Measurements from ENCODE around the gene DNAH11. TPM values are rescaled to one million over a fixed set of nuclear protein-coding genes. Genes with fewer than 3 reads are reported as not detected.

DNAH11 gene
- total and polyA plus RNA-seq, 9 of the 15 experiments (the other 6 are each of a cell fraction or from before 2014, with no cell fraction given), result under 0.01 TPM; not detected in 7

DNA sequence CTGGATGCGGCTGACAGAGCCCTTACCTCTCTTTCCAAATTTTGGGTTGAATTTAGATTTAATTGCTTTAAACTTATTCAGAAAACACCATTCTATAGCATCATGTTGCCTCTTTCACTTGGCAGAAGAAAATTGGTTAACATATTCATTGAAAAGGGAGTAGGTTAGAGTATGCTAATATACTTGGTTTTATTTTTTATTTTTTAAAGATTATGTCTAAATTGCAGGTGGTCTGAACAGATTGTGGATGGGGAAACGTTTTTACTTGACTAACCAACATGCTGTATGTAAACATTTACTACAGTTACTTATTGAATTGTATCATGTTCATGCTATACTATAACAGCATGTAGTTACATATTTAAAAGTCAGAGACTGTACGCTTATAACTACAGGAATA, 65.6 kb downstream of the DNAH11 start (continued):
- TF ChIP-seq ZNF551 (CRISPR knock-in tag; IDR thresholded peaks at IDR 0.05) (no peak), SAP30 (IDR thresholded peaks at IDR 0.05; ENCODE audit: borderline replicate concordance, insufficient read depth, low read depth, low read length, poor library complexity, severe bottlenecking) (no peak), ZNF707 (CRISPR knock-in tag; conservative IDR thresholded peaks at IDR 0.05) (no peak)

- WGBS (ENCODE audit: insufficient coverage, low coverage, missing lambda C conversion rate), result 0% methylated on average over 4 of the region's 4 CpGs
- Histone ChIP-seq H3K9me3 (replicated peaks; ENCODE audit: control insufficient read depth, insufficient read depth, low read depth, low read length) (no peaks in the 10 kb centered on the region), H3K79me2 (ENCODE audit: control insufficient read depth, insufficient read depth, low read length) (no peaks in the 10 kb centered on the region), H2AFZ (ENCODE audit: low read depth, low read length) (no peak overlapping the region), H4K20me1 (replicated peaks; ENCODE audit: control insufficient read depth, insufficient read depth, low read length) (no peaks in the 10 kb centered on the region), H3K27me3 (ENCODE audit: control insufficient read depth in 2 of 2, insufficient read depth in 2 of 2, low read length in 2 of 2) (0 out of 5 replicates have a peak, but pooled peaks cover 0 to 6% of the 10 kb centered on the region in 2 experiments), H3K9ac (ENCODE audit: insufficient read depth in 1 of 2, low read depth in 2 of 2, low read length in 2 of 2) (no peak overlapping the region), H3K27ac (ENCODE audit: extremely low read depth, low read depth, low read length) (no peak overlapping the region), H3K4me3 (no peak overlapping the region), H3K36me3 (ENCODE audit: control insufficient read depth, insufficient read depth, low read length) (no peaks in the 10 kb centered on the region), H3K4me1 (replicated peaks in 1 of 2; ENCODE audit: control insufficient read depth in 2 of 2, insufficient read depth in 2 of 2, low read length in 2 of 2) (no peaks in the 10 kb centered on the region), H3K9me1 (ENCODE audit: control insufficient read depth, insufficient read depth, low read length) (no peaks in the 10 kb centered on the region), H3K4me2 (ENCODE audit: insufficient read depth, low read length) (no peak overlapping the region)
- DNase-seq (ENCODE audit: extremely low read depth in 1 of 4, low spot score in 3 of 4) (no peak), ATAC-seq (no peak), FAIRE-seq (no peak)
- in situ Hi-C loops (cut with MboI) (no loop called here), intact Hi-C loops (cut with micrococcal nuclease) (no loop called here)
- ChIA-PET POLR2A (interaction anchor here (0.6 kb wide), 1 partner anchor 339 kb away, joined by 3 read pairs; no protein-coding TSS in a partner anchor), CTCF (ENCODE audit: low intra/inter-chr PET ratio) (no interaction called here)
- BruUV-seq (replicated peaks), result no TSS peak
- TF ChIP-seq KLF16 (IDR thresholded peaks at IDR 0.05), result no peak
- no peak for TF ChIP-seq ZNF253 (CRISPR knock-in tag; conservative IDR thresholded peaks at IDR 0.05)
- TF ChIP-seq NFXL1 (CRISPR knock-in tag; IDR thresholded peaks at IDR 0.05), result no peak
- no peak for TF ChIP-seq POLR3G (IDR thresholded peaks at IDR 0.05; ENCODE audit: extremely low read depth, insufficient read length, insufficient replicate concordance)
- TF ChIP-seq EHMT2 (IDR thresholded peaks at IDR 0.05), result no peak
- no peak for TF ChIP-seq PTBP1 (IDR thresholded peaks at IDR 0.05; ENCODE audit: low read depth, low read length)
- no peak for TF ChIP-seq EP400 (IDR thresholded peaks at IDR 0.05)
- TF ChIP-seq HNRNPUL1 (IDR thresholded peaks at IDR 0.05; ENCODE audit: low read length), result no peak
These were observed 68.3 kb downstream of the DNAH11 start for GRCh38 chr7:21611129-21611528.

Measured in K562 (cell line).